ENCODE measurements around the gene MTMR11. TPM values are rescaled to one million over a fixed set of nuclear protein-coding genes. Genes with fewer than 3 reads are reported as not detected.

Gene MTMR11
- total RNA-seq, 2 experiments from 2014 or later: 0.51 to 0.86 TPM

DNA sequence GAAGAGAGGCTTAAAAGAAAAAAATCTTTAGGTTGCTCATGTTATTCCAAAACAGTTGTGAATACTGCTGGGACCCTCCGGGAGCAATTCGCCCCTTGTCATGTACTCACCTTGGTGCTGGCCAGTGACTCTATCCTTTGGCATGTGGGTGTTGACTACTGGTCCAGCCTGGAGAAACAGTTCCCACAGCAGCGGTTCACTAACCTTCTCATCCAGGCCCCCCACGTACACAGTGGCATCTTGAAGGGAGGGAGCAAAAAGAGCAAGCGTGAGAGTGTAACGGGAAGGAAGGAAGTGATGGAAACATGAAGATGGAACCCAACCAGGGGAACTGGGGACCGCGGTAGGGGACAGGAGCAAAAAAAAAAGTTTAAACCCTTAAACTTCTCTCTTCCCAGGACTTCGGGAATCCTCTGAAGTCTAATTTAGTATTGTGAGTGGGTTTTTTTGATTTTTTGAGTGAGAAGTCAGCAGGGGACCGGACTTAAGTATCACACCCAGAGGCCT is 9.6 kb downstream of the MTMR11 start:
- ATAC-seq: no peak
- Mint-ChIP-seq H3K9me3 (no peaks in the 10 kb centered on the region), H3K4me1 (ENCODE audit: low read depth) (peaks cover 35% of the 10 kb centered on the region), H3K27me3 (no peaks in the 10 kb centered on the region), H3K27ac (peak overlapping the region; percentile 94), H3K36me3 (ENCODE audit: low read depth) (peaks cover 45% of the 10 kb centered on the region), H3K4me3 (peak overlapping the region; percentile 99)
- DNase-seq: no peak
- intact Hi-C loops (cut with micrococcal nuclease): loop anchor here (2.0 kb wide), 1 partner anchor 38 kb away; no protein-coding TSS in a partner anchor
- ChIA-PET POLR2A (interaction anchor here (4.2 to 7.2 kb wide), 2 partner anchors 40 to 41 kb away, joined by 19 to 62 read pairs; a partner anchor contains a TSS), CTCF (no interaction called here)
- TF ChIP-seq, protein P1, sequence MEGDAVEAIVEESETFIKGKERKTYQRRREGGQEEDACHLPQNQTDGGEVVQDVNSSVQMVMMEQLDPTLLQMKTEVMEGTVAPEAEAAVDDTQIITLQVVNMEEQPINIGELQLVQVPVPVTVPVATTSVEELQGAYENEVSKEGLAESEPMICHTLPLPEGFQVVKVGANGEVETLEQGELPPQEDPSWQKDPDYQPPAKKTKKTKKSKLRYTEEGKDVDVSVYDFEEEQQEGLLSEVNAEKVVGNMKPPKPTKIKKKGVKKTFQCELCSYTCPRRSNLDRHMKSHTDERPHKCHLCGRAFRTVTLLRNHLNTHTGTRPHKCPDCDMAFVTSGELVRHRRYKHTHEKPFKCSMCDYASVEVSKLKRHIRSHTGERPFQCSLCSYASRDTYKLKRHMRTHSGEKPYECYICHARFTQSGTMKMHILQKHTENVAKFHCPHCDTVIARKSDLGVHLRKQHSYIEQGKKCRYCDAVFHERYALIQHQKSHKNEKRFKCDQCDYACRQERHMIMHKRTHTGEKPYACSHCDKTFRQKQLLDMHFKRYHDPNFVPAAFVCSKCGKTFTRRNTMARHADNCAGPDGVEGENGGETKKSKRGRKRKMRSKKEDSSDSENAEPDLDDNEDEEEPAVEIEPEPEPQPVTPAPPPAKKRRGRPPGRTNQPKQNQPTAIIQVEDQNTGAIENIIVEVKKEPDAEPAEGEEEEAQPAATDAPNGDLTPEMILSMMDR (IDR thresholded peaks at IDR 0.05): no peak

DNA sequence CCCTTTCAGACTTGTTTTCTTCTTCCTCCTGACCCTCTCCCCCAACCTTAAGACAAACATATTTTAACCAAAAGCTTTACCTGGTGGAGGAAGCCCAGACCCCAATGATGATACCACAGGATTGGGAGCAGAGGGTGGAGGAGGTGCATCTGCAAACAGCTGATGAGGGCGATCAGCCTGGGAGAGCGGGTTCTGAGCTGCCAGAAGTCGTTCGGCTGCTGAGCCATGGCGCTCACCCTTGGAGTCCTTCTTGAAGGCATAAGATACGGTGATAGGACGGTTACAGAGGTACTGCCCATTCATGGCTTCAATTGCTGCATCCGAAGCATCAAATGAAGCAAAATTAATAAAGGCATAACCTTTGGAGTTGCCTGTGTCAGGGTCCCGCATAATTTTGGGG is 10.4 kb downstream of the MTMR11 start:
- DNase-seq (no peak), ATAC-seq (no peak)
- peaks cover 30% of the 10 kb centered on the region for H3K4me1 Mint-ChIP-seq (ENCODE audit: low read depth)
- no peaks in the 10 kb centered on the region for H3K9me3 Mint-ChIP-seq
- H3K36me3 Mint-ChIP-seq (ENCODE audit: low read depth): peaks cover 51% of the 10 kb centered on the region
- intact Hi-C loops (cut with micrococcal nuclease): loop anchor here (2.0 kb wide), 1 partner anchor 37 kb away; no protein-coding TSS in a partner anchor
- ChIA-PET CTCF (no interaction called here), POLR2A (interaction anchor here (2.6 to 4.2 kb wide), 2 partner anchors 38 to 40 kb away, joined by 14 to 19 read pairs; a partner anchor contains a TSS)
- H3K27me3 Mint-ChIP-seq: no peaks in the 10 kb centered on the region
- H3K27ac Mint-ChIP-seq: peak overlapping the region; percentile 40
- TF ChIP-seq, protein P1 (IDR thresholded peaks at IDR 0.05): no peak
- H3K4me3 Mint-ChIP-seq: peak overlapping the region; percentile 99

DNA sequence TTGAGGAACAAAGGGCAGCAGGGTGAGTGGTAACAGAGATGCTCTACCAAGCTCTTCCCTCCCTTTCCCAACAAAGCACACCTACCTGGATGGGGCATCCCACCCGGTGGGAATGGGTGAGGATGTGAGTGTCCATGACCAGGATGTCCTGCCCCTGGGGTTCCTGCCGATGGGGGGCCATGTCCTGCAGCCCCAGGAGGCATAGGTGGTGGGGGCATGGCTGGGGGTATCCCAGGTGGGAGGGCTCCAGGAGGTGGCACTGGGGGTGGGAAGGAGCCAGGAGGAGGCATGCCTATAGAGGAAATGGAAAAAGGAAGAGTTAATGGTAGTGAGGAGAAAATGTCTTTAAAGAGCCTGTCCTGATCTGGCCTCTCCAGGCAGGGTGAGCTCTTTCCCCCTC is 10.9 kb downstream of the MTMR11 start:
- Mint-ChIP-seq H3K4me1 (ENCODE audit: low read depth) (peaks cover 27% of the 10 kb centered on the region), H3K36me3 (ENCODE audit: low read depth) (peaks cover 51% of the 10 kb centered on the region), H3K27ac (peak overlapping the region; percentile 40), H3K9me3 (no peaks in the 10 kb centered on the region), H3K4me3 (peak overlapping the region; percentile 99), H3K27me3 (no peaks in the 10 kb centered on the region)
- TF ChIP-seq, protein P1 (IDR thresholded peaks at IDR 0.05): no peak
- ChIA-PET POLR2A (interaction anchor here (1.2 to 4.2 kb wide), 3 partner anchors 9 to 39 kb away, joined by 3 to 19 read pairs (median 14); a partner anchor contains a TSS), CTCF (interaction anchor here (1.5 kb wide), 1 partner anchor 36 kb away, joined by 3 read pairs; no protein-coding TSS in a partner anchor)
- DNase-seq (no peak), ATAC-seq (no peak)
- intact Hi-C loops (cut with micrococcal nuclease): loop anchor here (2.0 kb wide), 1 partner anchor 37 kb away; no protein-coding TSS in a partner anchor

DNA sequence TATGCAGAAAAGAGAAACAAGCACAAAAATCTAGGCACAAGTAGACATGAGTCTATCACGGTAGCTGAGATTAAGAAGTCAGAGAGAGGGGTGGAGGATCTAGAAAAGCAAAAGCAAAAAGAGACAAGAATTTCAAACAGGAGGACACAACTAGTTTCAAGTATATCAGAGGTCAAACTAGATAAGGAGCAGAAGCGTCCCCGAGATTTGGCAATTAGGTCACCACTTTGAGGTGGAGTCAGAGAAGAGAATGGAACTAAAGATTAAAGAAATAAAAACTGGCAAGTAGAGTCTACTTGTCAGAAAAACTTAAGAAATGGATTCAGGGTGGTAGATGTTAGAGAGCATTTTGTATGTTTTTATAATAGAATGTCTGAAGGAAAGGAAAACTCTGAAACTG is 11.3 kb downstream of the MTMR11 start:
- TF ChIP-seq, protein P1 (IDR thresholded peaks at IDR 0.05): no peak
- Mint-ChIP-seq H3K27ac (no peak overlapping the region), H3K4me1 (ENCODE audit: low read depth) (peaks cover 27% of the 10 kb centered on the region), H3K36me3 (ENCODE audit: low read depth) (peaks cover 51% of the 10 kb centered on the region), H3K27me3 (no peaks in the 10 kb centered on the region), H3K4me3 (peak overlapping the region; percentile 99), H3K9me3 (no peaks in the 10 kb centered on the region)
- DNase-seq: no peak
- ChIA-PET POLR2A (interaction anchor here (1.2 to 4.2 kb wide), 3 partner anchors 9 to 39 kb away, joined by 3 to 19 read pairs (median 14); a partner anchor contains a TSS), CTCF (interaction anchor here (1.5 kb wide), 1 partner anchor 37 kb away, joined by 3 read pairs; no protein-coding TSS in a partner anchor)
- ATAC-seq: no peak
- intact Hi-C loops (cut with micrococcal nuclease): no loop called here

DNA sequence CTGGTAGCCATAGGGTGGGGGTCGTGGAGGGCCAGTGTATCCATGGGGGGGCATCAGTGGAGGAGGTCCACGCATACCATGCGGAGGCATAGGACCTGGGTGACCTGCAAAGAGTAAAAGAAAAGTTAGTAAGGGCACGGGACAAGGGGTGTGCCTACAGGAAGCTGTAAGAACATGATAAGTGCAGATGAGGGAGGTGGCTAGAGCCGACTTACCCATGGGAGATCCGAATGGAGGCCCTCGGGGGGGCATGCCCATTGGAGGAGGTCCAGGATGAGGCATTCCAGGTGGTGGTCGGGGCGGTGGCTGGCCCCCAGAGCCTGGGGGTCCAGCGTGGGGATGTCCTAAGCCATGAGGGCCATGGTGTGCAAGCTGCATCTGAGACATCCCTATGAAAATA is 13.1 kb downstream of the MTMR11 start:
- Mint-ChIP-seq H3K36me3 (ENCODE audit: low read depth) (peaks cover 51% of the 10 kb centered on the region), H3K9me3 (no peaks in the 10 kb centered on the region), H3K4me1 (ENCODE audit: low read depth) (peaks cover 26% of the 10 kb centered on the region), H3K27ac (no peak overlapping the region), H3K27me3 (no peaks in the 10 kb centered on the region), H3K4me3 (no peak overlapping the region)
- CTCF ChIA-PET: interaction anchor here (1.2 kb wide), 1 partner anchor 35 kb away, joined by 3 read pairs; no protein-coding TSS in a partner anchor
- intact Hi-C loops (cut with micrococcal nuclease): no loop called here
- ATAC-seq: no peak
- DNase-seq: no peak
- TF ChIP-seq, protein P1 (IDR thresholded peaks at IDR 0.05): no peak
- POLR2A ChIA-PET: interaction anchor here (1.4 to 4.2 kb wide), 3 partner anchors 24 to 37 kb away, joined by 4 to 19 read pairs (median 6); partner anchors contain the start of gene BOLA1
